K562 (cell line): Measurements from ENCODE around the gene CRNKL1. TPM values are rescaled to one million over a fixed set of nuclear protein-coding genes. Genes with fewer than 3 reads are reported as not detected.

ENCODE experiments used
- ATF1 ChIP-seq, 2 experiments: fragments of 450-650 bp in 1 of 2; IDR thresholded peaks; 2 replicates each; pipeline ENCODE4 v1.6.1; 2016; ENCODE audit warnings: missing compliant biosample characterization in 1 of 2, missing genetic modification characterization in 1 of 2
- BACH1 ChIP-seq: fragments of 200-800 bp; sonication (Bioruptor generic); IDR thresholded peaks from 2 replicates; pipeline ENCODE4 v1.6.1; 2016; ENCODE audit warnings: missing genetic modification characterization, missing compliant biosample characterization
- BCLAF1 ChIP-seq, 2 experiments: fragments of 450-650 bp in 1 of 2; IDR thresholded peaks; 2 replicates each; pipeline ENCODE4 v1.6.1; 2011 to 2017; ENCODE audit warnings: low read depth in 2 of 2, antibody characterized with exemption in 1 of 2, borderline replicate concordance in 1 of 2, low read length in 1 of 2, mild to moderate bottlenecking in 1 of 2, mixed read lengths in 1 of 2; ENCODE audit not compliant: control insufficient read depth in 1 of 2
- CAMTA2 ChIP-seq: fragments of 250-450 bp; sonication (Bioruptor Pico); conservative IDR thresholded peaks from 2 replicates; pipeline ENCODE4 v1.5.1; 2022
- ETV1 ChIP-seq: fragments of 450-650 bp; conservative IDR thresholded peaks from 2 replicates; pipeline ENCODE4 v1.6.1; 2016; ENCODE audit warnings: missing genetic modification characterization, control low read depth, low read depth, missing compliant biosample characterization
- GABPB1 ChIP-seq: sonication (generic); formaldehyde crosslinking; IDR thresholded peaks from 2 replicates; pipeline ENCODE4 v1.8.0; 2022; ENCODE audit warnings: mild to moderate bottlenecking, missing genetic modification reagents
- MTF1 ChIP-seq: fragments of 250-450 bp; sonication (Bioruptor Pico); IDR thresholded peaks from 2 replicates; pipeline ENCODE4 v1.9.0; 2021; ENCODE audit warnings: moderate library complexity, mild to moderate bottlenecking, inconsistent platforms, borderline replicate concordance
- NCOA1 ChIP-seq: fragments of 450-650 bp; IDR thresholded peaks from 2 replicates; pipeline ENCODE4 v1.6.1; 2016; ENCODE audit warnings: low read depth
- NFATC3 ChIP-seq: fragments of 450-650 bp; IDR thresholded peaks from 2 replicates; pipeline ENCODE4 v1.6.1; 2017; ENCODE audit warnings: mild to moderate bottlenecking
- NFXL1 ChIP-seq: fragments of 450-650 bp; formaldehyde crosslinking; IDR thresholded peaks from 2 replicates; pipeline ENCODE4 v1.4.0; 2021; ENCODE audit warnings: mild to moderate bottlenecking
- RFX1 ChIP-seq: fragments of 450-650 bp; IDR thresholded peaks from 2 replicates; pipeline ENCODE4 v1.6.1; 2016; ENCODE audit warnings: mild to moderate bottlenecking, moderate library complexity
- RREB1 ChIP-seq: fragments of 250-450 bp; sonication (Bioruptor Pico); IDR thresholded peaks from 2 replicates; pipeline ENCODE4 v1.4.0; 2020
- SAFB ChIP-seq: fragments of 200-400 bp; formaldehyde crosslinking; IDR thresholded peaks from 2 replicates; pipeline ENCODE4 v1.6.1; 2017; ENCODE audit warnings: low read depth, low read length, borderline replicate concordance
- SIRT6 ChIP-seq: IDR thresholded peaks from one replicate; pipeline ENCODE4 v1.6.1; 2012; ENCODE audit warnings: low read depth, mild to moderate bottlenecking, control low read depth, inconsistent platforms, low read length, moderate library complexity
- SMAD4 ChIP-seq: fragments of 250-450 bp; sonication (Bioruptor Pico); conservative IDR thresholded peaks from 2 replicates; pipeline ENCODE4 v1.8.0; 2021; ENCODE audit warnings: inconsistent platforms, mild to moderate bottlenecking, moderate library complexity
- SUPT5H ChIP-seq: fragments of 450-650 bp; IDR thresholded peaks from 2 replicates; pipeline ENCODE4 v1.6.1; 2016
- ZNF764 ChIP-seq: fragments of 250-450 bp; sonication (Bioruptor Pico); IDR thresholded peaks from 2 replicates; pipeline ENCODE4 v1.4.0; 2020; ENCODE audit warnings: low read depth, mild to moderate bottlenecking, moderate library complexity
- ZNF766 ChIP-seq: fragments of 200-800 bp; sonication (Bioruptor generic); conservative IDR thresholded peaks from 2 replicates; pipeline ENCODE4 v1.6.1; 2016; ENCODE audit warnings: missing genetic modification characterization, missing compliant biosample characterization
- polyA plus RNA-seq, 8 experiments: library from polyadenylated mRNA; depleted of rRNA in 4 of 8; stranded (reverse) in 5 of 8; unstranded in 3 of 8; fragments of >200 nt; fragmentation: Nextera tagmentation in 2 of 8; fragmentation: Illumina TruSeq in 1 of 8; extraction: Ambion mirVana in 2 of 8; extraction: Trizol in 1 of 8; gene quantifications; 2 replicates each; pipeline versions ENCODE4 v1.2.1 to v1.2.3, GENCODE V29; 2011 to 2014; ENCODE audit warnings: inconsistent platforms in 1 of 8, missing spikeins in 1 of 8
- total RNA-seq, 7 experiments: library from RNA; depleted of rRNA in 6 of 7; stranded (reverse); fragments of >200 nt in 6 of 7; fragmentation: Illumina TruSeq in 2 of 7; extraction: Trizol in 2 of 7; gene quantifications; 2 replicates each; pipeline versions ENCODE4 v1.2.1 to v1.2.3, GENCODE V29; 2011 to 2021; ENCODE audit warnings: low replicate concordance in 1 of 7
- TF ChIP-seq, protein P1 (sequence below): fragments of 250-450 bp; sonication (Bioruptor Pico); IDR thresholded peaks from 2 replicates; pipeline ENCODE4 v1.8.0; 2021; ENCODE audit warnings: moderate library complexity, mild to moderate bottlenecking, inconsistent platforms

Gene CRNKL1
- total and polyA plus RNA-seq, 9 of the 15 experiments (the other 6 are each of a cell fraction or from before 2014, with no cell fraction given), result 8.1 to 17.0 (median 11.7) TPM

DNA sequence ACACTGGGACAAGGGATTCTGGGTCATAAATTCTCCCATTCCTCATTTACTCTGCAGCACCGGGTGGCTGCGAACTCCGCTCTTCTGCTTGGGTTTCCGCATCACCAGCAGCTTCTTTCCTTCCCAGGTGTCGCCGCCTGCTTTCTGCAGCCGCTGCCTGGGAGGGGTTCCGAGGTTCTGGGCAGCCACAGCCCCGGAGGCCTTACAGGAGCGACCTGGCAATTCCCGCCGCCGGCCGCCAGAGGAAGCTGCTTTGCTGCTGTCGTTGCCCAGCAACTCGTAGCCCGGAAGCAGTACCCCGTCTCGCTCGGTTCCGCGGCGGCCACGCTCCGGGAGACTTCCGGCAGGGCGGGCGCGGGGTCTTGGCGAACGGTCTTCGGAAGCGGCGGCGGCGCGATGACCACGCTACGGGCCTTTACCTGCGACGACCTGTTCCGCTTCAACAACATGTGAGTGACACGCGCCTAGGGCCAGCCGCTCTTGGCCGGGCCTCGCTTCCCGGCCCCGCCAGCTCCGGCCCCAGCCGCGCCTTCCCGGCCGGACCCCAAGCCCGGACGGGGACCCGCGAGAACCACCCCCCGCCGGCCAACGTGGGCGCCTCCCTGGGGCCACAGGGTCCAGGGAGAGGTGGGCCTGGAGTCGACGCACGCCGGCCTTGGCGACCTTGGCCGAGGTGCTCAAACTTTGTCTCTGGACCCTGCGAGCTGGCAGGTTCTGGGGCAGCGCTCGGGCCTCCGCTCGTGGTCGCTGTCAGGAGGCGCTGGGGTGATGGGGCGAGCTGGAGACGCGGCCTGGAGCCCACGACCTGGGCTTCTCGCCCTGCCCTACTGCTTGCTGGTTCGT, 35.0 kb downstream of the CRNKL1 start, which contains the start of gene NAA20 (continued):
- no peak for TF ChIP-seq ATF1 (CRISPR knock-in tag; IDR thresholded peaks at IDR 0.05)
- TF ChIP-seq ATF1 (tag; IDR thresholded peaks at IDR 0.05), result peak; percentile 47; the same call in 1 of the 2 replicates
- no peak for TF ChIP-seq SIRT6
- peak; percentile 97 for TF ChIP-seq GABPB1 (CRISPR knock-in tag)
- no peak for TF ChIP-seq NFATC3
- TF ChIP-seq RREB1, result peak; percentile 64; the same call in 1 of the 2 replicates
- no peak for TF ChIP-seq CAMTA2 (CRISPR knock-in tag)
- peak; percentile 87 for TF ChIP-seq NCOA1
- TF ChIP-seq ZNF766 (CRISPR knock-in tag), result 0 out of 2 replicates have a peak, but pooled peaks have one; percentile 16
- TF ChIP-seq, protein P1, sequence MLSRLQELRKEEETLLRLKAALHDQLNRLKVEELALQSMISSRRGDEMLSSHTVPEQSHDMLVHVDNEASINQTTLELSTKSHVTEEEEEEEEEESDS (CRISPR knock-in tag), result no peak
- TF ChIP-seq BACH1, result no peak
- TF ChIP-seq ZNF764, result no peak
- no peak for TF ChIP-seq MTF1 (CRISPR knock-in tag)
- TF ChIP-seq SAFB, result no peak
- TF ChIP-seq SUPT5H, result 0 out of 2 replicates have a peak, but pooled peaks have one; percentile 29
- TF ChIP-seq BCLAF1 (IDR thresholded peaks at IDR 0.05; ENCODE audit: borderline replicate concordance in 1 of 2, control insufficient read depth in 1 of 2, low read depth in 2 of 2, low read length in 1 of 2), result peak in 1 of 2 experiments; percentile 44; a peak in 1 of 4 replicates
- TF ChIP-seq RFX1, result peak; percentile 88
- 0 out of 2 replicates have a peak, but pooled peaks have one; percentile 25 for TF ChIP-seq ETV1 (tag)
- 0 out of 2 replicates have a peak, but pooled peaks have one; percentile 14 for TF ChIP-seq SMAD4
- no peak for TF ChIP-seq NFXL1 (CRISPR knock-in tag)
